Fibroblast of the aortic adventitia (primary cell): ENCODE results near the gene HAO2. TPM values are rescaled to one million over a fixed set of nuclear protein-coding genes. Genes with fewer than 3 reads are reported as not detected.
A peak's percentile ranks its signal among the peaks of the same experiment; 100 is the strongest.

Experiments
- DNase-seq: peaks from one replicate; pipeline ENCODE4 v3.0.0-alpha.2; 2010; ENCODE audit warnings: low read depth
- H3K4me3 ChIP-seq: 2 replicates; pipeline ENCODE4 v1.5.1; 2011; ENCODE audit warnings: low read depth, mild to moderate bottlenecking, control low read depth, low read length, moderate library complexity
- CTCF ChIP-seq: IDR thresholded peaks from 2 replicates; pipeline ENCODE4 v1.5.1; 2011; ENCODE audit warnings: mild to moderate bottlenecking, low read length, control low read depth, inconsistent platforms; ENCODE audit not compliant: insufficient read depth
- total RNA-seq: library from RNA; depleted of rRNA; stranded (reverse); fragments of >200 nt; gene quantifications from 2 replicates; pipeline ENCODE4 v1.2.3, GENCODE V29; 2012; ENCODE audit warnings: low replicate concordance

Gene HAO2
- total RNA-seq, 1 donor = not detected

- no peak for DNase-seq
- H3K4me3 ChIP-seq = no peak overlapping the region
- no peak for TF ChIP-seq CTCF
Observed at GRCh38 chr1:119359730-119360129, 8.9 kb upstream of the HAO2 start.

- DNase-seq = no peak
- H3K4me3 ChIP-seq = no peak overlapping the region
- TF ChIP-seq CTCF = no peak
Observed at GRCh38 chr1:119361205-119361604, 7.4 kb upstream of the HAO2 start.

- no peak overlapping the region for H3K4me3 ChIP-seq
- DNase-seq = no peak
- TF ChIP-seq CTCF = no peak
Observed at GRCh38 chr1:119361620-119362344, 6.8 kb upstream of the HAO2 start.

GRCh38 chr1:119363162-119363561, 5.4 kb upstream of the HAO2 start:
- DNase-seq = no peak
- no peak for TF ChIP-seq CTCF
- no peak overlapping the region for H3K4me3 ChIP-seq

- no peak for DNase-seq
Observed at GRCh38 chr1:119364640-119365039, 3.9 kb upstream of the HAO2 start.

GRCh38 chr1:119366424-119366823, 2.2 kb upstream of the HAO2 start:
- no peak for DNase-seq
- H3K4me3 ChIP-seq = no peak overlapping the region
- TF ChIP-seq CTCF = no peak

More at GRCh38 chr1:119364640-119365039, 3.9 kb upstream of the HAO2 start:
- no peak overlapping the region for H3K4me3 ChIP-seq
- no peak for TF ChIP-seq CTCF

GRCh38 chr1:119367432-119368124, 1.0 kb upstream of the HAO2 start:
- TF ChIP-seq CTCF = peak; percentile 99
- H3K4me3 ChIP-seq = no peak overlapping the region
- DNase-seq = peak; percentile 70
